Measurements from ENCODE around the gene UNC5B. TPM values are rescaled to one million over a fixed set of nuclear protein-coding genes. Genes with fewer than 3 reads are reported as not detected.

Gene UNC5B
- total RNA-seq, 1 experiment from 2014 or later, result 0.07 TPM

DNA sequence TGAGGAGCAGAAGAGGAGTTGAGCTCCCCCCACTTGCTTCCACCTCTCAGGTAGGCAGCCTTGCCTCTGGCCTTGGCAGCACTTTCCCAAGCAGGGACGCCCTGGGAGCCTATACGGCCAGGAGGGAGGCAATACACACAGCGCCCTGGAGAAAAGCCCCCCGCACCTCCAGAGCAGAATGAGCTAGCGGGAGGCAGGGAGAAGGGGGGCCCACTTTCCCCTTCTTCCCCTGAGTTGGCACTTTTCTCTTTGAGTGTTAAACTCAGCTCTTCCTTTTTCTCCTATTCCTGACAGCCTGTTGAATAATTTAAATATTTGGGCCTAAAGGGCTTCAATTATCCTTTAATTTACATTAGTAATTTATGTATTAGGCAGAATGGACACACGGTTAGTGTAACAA, 35.8 kb downstream of the UNC5B start:
- CTCF ChIA-PET, result interaction anchor here (0.6 kb wide), 1 partner anchor 136 kb away, joined by 3 read pairs; no protein-coding TSS in a partner anchor
- Mint-ChIP-seq H3K4me1 (ENCODE audit: low read depth, unreplicated experiment) (peaks cover 14% of the 10 kb centered on the region), H3K27ac (ENCODE audit: unreplicated experiment) (no peak overlapping the region), H3K36me3 (ENCODE audit: insufficient read depth, unreplicated experiment) (no peaks in the 10 kb centered on the region), H3K27me3 (ENCODE audit: unreplicated experiment) (peaks cover 11% of the 10 kb centered on the region), H3K9me3 (ENCODE audit: low read depth, unreplicated experiment) (no peaks in the 10 kb centered on the region), H3K4me3 (ENCODE audit: low read depth, unreplicated experiment) (no peak overlapping the region)
- intact Hi-C loops (cut with micrococcal nuclease; ENCODE audit: unreplicated experiment), result no loop called here
- BruUV-seq (replicated peaks), result no TSS peak
- DNase-seq, result no peak
- TF ChIP-seq, protein P1, sequence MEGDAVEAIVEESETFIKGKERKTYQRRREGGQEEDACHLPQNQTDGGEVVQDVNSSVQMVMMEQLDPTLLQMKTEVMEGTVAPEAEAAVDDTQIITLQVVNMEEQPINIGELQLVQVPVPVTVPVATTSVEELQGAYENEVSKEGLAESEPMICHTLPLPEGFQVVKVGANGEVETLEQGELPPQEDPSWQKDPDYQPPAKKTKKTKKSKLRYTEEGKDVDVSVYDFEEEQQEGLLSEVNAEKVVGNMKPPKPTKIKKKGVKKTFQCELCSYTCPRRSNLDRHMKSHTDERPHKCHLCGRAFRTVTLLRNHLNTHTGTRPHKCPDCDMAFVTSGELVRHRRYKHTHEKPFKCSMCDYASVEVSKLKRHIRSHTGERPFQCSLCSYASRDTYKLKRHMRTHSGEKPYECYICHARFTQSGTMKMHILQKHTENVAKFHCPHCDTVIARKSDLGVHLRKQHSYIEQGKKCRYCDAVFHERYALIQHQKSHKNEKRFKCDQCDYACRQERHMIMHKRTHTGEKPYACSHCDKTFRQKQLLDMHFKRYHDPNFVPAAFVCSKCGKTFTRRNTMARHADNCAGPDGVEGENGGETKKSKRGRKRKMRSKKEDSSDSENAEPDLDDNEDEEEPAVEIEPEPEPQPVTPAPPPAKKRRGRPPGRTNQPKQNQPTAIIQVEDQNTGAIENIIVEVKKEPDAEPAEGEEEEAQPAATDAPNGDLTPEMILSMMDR (IDR thresholded peaks at IDR 0.05; ENCODE audit: unreplicated experiment), result no peak

DNA sequence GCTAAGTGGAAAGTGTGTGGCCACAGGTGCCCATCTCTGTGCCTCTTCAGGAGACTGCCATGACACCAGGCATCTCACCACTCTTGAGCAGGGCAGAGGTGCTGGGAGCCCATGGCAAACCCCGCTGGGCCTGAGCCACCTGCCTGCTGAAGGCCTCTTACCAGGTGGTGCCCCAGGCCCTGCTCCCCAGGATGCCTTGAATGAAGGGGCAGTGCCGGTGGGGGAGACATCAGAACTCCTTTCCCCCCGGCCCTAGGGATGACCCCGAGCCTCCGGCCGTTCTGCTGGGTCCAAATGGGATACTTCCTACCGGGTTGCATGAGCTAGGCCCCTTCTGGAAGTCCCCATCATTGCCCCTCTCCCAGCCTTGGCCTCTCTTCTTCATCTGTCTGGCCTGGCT, 37.6 kb downstream of the UNC5B start:
- H3K4me1 Mint-ChIP-seq (ENCODE audit: low read depth, unreplicated experiment), result peaks cover 14% of the 10 kb centered on the region
- no peaks in the 10 kb centered on the region for H3K36me3 Mint-ChIP-seq (ENCODE audit: insufficient read depth, unreplicated experiment)
- no peak for DNase-seq
- CTCF ChIA-PET, result interaction anchor here (0.5 to 0.6 kb wide), 2 partner anchors 330 to 387 kb away, joined by 3 read pairs; no protein-coding TSS in a partner anchor
- H3K9me3 Mint-ChIP-seq (ENCODE audit: low read depth, unreplicated experiment), result no peaks in the 10 kb centered on the region
- peaks cover 4% of the 10 kb centered on the region for H3K27me3 Mint-ChIP-seq (ENCODE audit: unreplicated experiment)
- no TSS peak for BruUV-seq (replicated peaks)
- TF ChIP-seq, protein P1 (IDR thresholded peaks at IDR 0.05; ENCODE audit: unreplicated experiment), result no peak
- H3K27ac Mint-ChIP-seq (ENCODE audit: unreplicated experiment), result no peak overlapping the region
- no peak overlapping the region for H3K4me3 Mint-ChIP-seq (ENCODE audit: low read depth, unreplicated experiment)
- intact Hi-C loops (cut with micrococcal nuclease; ENCODE audit: unreplicated experiment), result no loop called here

DNA sequence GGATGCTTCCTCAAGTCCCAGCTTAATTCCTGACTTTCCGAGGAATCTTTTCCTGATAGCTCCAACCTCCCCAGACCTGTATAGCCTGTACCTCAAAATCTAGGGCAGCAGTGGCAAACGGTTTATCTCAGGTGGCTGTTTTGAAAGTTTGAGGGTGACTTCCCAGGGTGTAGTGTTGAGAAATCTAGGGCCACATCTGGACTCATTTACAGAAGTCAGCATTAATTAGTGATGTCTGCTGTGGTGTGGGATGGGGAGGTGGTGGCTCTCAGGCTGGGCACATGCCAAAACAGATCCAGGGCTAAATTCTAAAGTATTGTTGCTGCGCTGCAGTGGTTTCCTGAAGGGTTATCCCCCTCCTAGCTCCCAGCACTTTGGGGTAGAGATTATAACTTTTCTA, 38.0 kb downstream of the UNC5B start:
- CTCF ChIA-PET, result interaction anchor here (0.6 kb wide), 1 partner anchor 387 kb away, joined by 3 read pairs; no protein-coding TSS in a partner anchor
- peaks cover 15% of the 10 kb centered on the region for H3K4me1 Mint-ChIP-seq (ENCODE audit: low read depth, unreplicated experiment)
- no peaks in the 10 kb centered on the region for H3K36me3 Mint-ChIP-seq (ENCODE audit: insufficient read depth, unreplicated experiment)
- BruUV-seq (replicated peaks), result no TSS peak
- H3K4me3 Mint-ChIP-seq (ENCODE audit: low read depth, unreplicated experiment), result no peak overlapping the region
- H3K9me3 Mint-ChIP-seq (ENCODE audit: low read depth, unreplicated experiment), result no peaks in the 10 kb centered on the region
- no peak for DNase-seq
- intact Hi-C loops (cut with micrococcal nuclease; ENCODE audit: unreplicated experiment), result no loop called here
- H3K27me3 Mint-ChIP-seq (ENCODE audit: unreplicated experiment), result no peaks in the 10 kb centered on the region
- H3K27ac Mint-ChIP-seq (ENCODE audit: unreplicated experiment), result no peak overlapping the region
- TF ChIP-seq, protein P1 (IDR thresholded peaks at IDR 0.05; ENCODE audit: unreplicated experiment), result no peak

DNA sequence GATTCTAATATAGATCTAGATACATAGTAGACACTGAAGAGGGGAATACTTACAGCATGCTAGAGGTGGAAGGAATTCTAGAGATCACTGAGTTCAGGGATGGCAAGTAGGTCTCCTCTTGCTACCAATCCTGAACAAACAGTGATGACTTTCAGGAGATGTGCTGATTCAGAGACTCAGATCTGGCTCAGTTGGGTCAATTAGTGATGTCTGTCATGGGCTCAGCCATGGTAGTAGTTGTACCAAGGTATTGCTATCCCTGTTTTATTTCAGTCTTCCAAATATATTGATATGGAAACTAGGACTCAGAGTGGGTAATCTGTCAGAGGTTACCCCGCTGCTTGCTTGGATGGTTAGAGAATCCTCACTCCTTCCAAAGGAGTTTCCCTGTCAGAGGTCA, 38.5 kb downstream of the UNC5B start:
- no peak overlapping the region for H3K4me3 Mint-ChIP-seq (ENCODE audit: low read depth, unreplicated experiment)
- BruUV-seq (replicated peaks), result no TSS peak

More for the DNA sequence above, 38.5 kb downstream of the UNC5B start:
- peaks cover 19% of the 10 kb centered on the region for H3K4me1 Mint-ChIP-seq (ENCODE audit: low read depth, unreplicated experiment)
- intact Hi-C loops (cut with micrococcal nuclease; ENCODE audit: unreplicated experiment), result no loop called here
- H3K27me3 Mint-ChIP-seq (ENCODE audit: unreplicated experiment), result no peaks in the 10 kb centered on the region
- DNase-seq, result no peak
- H3K27ac Mint-ChIP-seq (ENCODE audit: unreplicated experiment), result no peak overlapping the region
- TF ChIP-seq, protein P1 (IDR thresholded peaks at IDR 0.05; ENCODE audit: unreplicated experiment), result no peak
- no peaks in the 10 kb centered on the region for H3K36me3 Mint-ChIP-seq (ENCODE audit: insufficient read depth, unreplicated experiment)
- CTCF ChIA-PET, result no interaction called here
- no peaks in the 10 kb centered on the region for H3K9me3 Mint-ChIP-seq (ENCODE audit: low read depth, unreplicated experiment)
